ENCODE data around the gene FEN1. TPM values are rescaled to one million over a fixed set of nuclear protein-coding genes. Genes with fewer than 3 reads are reported as not detected.

Gene FEN1
- polyA plus RNA-seq, 3 donors, result 3.5 to 6.4 (median 4.3) TPM

DNA sequence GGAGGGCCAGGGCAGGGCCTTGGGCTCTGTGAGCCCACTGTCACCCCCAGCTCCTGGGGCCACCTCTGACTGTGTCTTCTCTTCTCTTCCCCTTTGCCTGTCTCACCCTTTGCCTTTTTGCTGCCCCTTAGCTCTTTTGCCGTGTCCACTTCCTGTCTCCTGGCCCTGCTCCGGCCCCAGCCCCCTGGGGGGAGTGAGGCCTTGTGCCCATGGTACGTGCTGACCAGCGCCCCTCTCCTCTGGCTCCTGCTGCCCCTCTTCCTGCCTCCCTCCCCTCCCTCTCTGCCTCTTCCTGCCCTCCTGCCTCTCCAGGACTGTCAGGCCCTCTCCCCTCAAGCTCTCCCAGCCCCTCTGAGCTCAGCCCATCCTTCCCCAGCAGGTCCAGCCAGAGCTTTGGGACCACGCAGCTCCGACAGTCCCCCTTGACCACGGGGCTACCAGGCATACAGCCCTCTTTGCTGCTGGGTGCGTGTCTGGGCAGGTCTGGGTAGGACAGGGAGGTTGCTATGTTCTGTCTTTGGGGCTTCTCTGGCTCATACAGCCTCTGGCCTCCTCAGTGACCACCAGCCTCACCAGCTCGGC is 12.0 kb upstream of the FEN1 start:
- no peak for DNase-seq
- Mint-ChIP-seq H3K9me3 (peaks cover 0 to 3% (median 0%) of the 10 kb centered on the region in 7 donors), H3K36me3 (peaks cover 20 to 29% of the 10 kb centered on the region in 2 donors), H3K27ac (peak overlapping the region in 2 of 7 donors; percentile 18 to 41), H3K27me3 (ENCODE audit: low read depth in 3 of 3) (peaks cover 14 to 26% (median 18%) of the 10 kb centered on the region in 3 donors), H3K4me3 (no peak overlapping the region), H3K4me1 (peaks cover 13% of the 10 kb centered on the region)
- Histone ChIP-seq H3K4me3 (replicated peaks in 1 of 3; ENCODE audit: low read depth in 2 of 3, low read length in 3 of 3) (no peak overlapping the region), H3K9ac (ENCODE audit: insufficient read depth, low read length, poor library complexity, severe bottlenecking) (no peak overlapping the region), H3K4me1 (ENCODE audit: control insufficient read depth in 1 of 2, insufficient read depth in 2 of 2, low read length in 2 of 2) (peaks cover 10 to 15% of the 10 kb centered on the region in 2 donors), H3K36me3 (replicated peaks in 1 of 2; ENCODE audit: control insufficient read depth in 1 of 2, insufficient read depth in 2 of 2, low read length in 2 of 2) (peaks cover 6 to 17% of the 10 kb centered on the region in 2 donors), H2AFZ (ENCODE audit: insufficient read depth, low read depth, low read length, poor library complexity, severe bottlenecking) (no peak overlapping the region), H3K27me3 (ENCODE audit: control insufficient read depth in 2 of 2, insufficient read depth in 2 of 2, low read length in 2 of 2) (peaks cover 0 to 8% of the 10 kb centered on the region in 2 donors), H3K9me3 (replicated peaks in 1 of 2; ENCODE audit: control insufficient read depth in 1 of 2, insufficient read depth in 1 of 2, low read length in 2 of 2) (no peaks in the 10 kb centered on the region), H3K27ac (ENCODE audit: low read depth in 1 of 2, low read length in 2 of 2) (no peak overlapping the region), H3K4me2 (replicated peaks; ENCODE audit: extremely low read depth, low read length, poor library complexity, severe bottlenecking) (no peak overlapping the region), H3K79me2 (ENCODE audit: insufficient read depth, low read length) (no peaks in the 10 kb centered on the region), H4K20me1 (ENCODE audit: insufficient read depth, low read length) (no peaks in the 10 kb centered on the region)
- 93% methylated on average over 8 of the region's 9 CpGs for WGBS (ENCODE audit: insufficient coverage)
- TF ChIP-seq, protein P1, sequence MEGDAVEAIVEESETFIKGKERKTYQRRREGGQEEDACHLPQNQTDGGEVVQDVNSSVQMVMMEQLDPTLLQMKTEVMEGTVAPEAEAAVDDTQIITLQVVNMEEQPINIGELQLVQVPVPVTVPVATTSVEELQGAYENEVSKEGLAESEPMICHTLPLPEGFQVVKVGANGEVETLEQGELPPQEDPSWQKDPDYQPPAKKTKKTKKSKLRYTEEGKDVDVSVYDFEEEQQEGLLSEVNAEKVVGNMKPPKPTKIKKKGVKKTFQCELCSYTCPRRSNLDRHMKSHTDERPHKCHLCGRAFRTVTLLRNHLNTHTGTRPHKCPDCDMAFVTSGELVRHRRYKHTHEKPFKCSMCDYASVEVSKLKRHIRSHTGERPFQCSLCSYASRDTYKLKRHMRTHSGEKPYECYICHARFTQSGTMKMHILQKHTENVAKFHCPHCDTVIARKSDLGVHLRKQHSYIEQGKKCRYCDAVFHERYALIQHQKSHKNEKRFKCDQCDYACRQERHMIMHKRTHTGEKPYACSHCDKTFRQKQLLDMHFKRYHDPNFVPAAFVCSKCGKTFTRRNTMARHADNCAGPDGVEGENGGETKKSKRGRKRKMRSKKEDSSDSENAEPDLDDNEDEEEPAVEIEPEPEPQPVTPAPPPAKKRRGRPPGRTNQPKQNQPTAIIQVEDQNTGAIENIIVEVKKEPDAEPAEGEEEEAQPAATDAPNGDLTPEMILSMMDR (IDR thresholded peaks at IDR 0.05), result no peak
- intact Hi-C loops (cut with micrococcal nuclease), result no loop called here

DNA sequence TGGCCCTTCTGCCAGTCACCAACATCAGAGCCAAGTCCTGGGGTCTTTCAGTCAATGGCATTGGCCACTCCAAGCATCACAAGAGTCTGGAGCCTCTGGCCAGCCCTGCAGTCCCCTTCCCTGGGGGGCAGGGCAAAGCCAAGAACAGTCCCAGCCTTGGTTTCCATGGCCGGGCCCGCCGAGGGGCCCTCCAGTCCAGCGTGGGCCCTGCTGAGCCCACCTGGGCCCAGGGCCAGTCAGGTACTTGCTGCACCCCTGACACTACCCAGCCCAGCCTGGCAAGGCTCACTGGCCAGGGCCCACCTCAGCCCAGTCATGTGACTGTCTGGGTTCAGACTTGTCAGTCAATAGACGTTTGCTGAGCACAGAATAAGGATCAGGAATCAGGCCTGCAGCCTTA is 11.1 kb upstream of the FEN1 start:
- H3K36me3 ChIP-seq (replicated peaks in 1 of 2; ENCODE audit: control insufficient read depth in 1 of 2, insufficient read depth in 2 of 2, low read length in 2 of 2), result peaks cover 15 to 26% of the 10 kb centered on the region in 2 donors
- no peak overlapping the region for H3K27ac Mint-ChIP-seq
- peaks cover 12 to 22% (median 16%) of the 10 kb centered on the region in 3 donors for H3K27me3 Mint-ChIP-seq (ENCODE audit: low read depth in 3 of 3)
- TF ChIP-seq, protein P1 (IDR thresholded peaks at IDR 0.05), result no peak
- H3K9ac ChIP-seq (ENCODE audit: insufficient read depth, low read length, poor library complexity, severe bottlenecking), result no peak overlapping the region
- H3K9me3 Mint-ChIP-seq, result peaks cover 0 to 3% (median 0%) of the 10 kb centered on the region in 7 donors
- WGBS (ENCODE audit: insufficient coverage), result 100% methylated on average over 4 of the region's 5 CpGs
- H3K79me2 ChIP-seq (ENCODE audit: insufficient read depth, low read length), result no peaks in the 10 kb centered on the region
- H3K4me3 ChIP-seq (replicated peaks in 1 of 3; ENCODE audit: low read depth in 2 of 3, low read length in 3 of 3), result no peak overlapping the region
- H2AFZ ChIP-seq (ENCODE audit: insufficient read depth, low read depth, low read length, poor library complexity, severe bottlenecking), result no peak overlapping the region
- no peaks in the 10 kb centered on the region for H4K20me1 ChIP-seq (ENCODE audit: insufficient read depth, low read length)
- H3K4me1 Mint-ChIP-seq, result peaks cover 12% of the 10 kb centered on the region
- H3K4me2 ChIP-seq (replicated peaks; ENCODE audit: extremely low read depth, low read length, poor library complexity, severe bottlenecking), result no peak overlapping the region
- H3K4me3 Mint-ChIP-seq, result no peak overlapping the region
- H3K27me3 ChIP-seq (ENCODE audit: control insufficient read depth in 2 of 2, insufficient read depth in 2 of 2, low read length in 2 of 2), result peaks cover 0 to 8% of the 10 kb centered on the region in 2 donors
- peaks cover 10 to 14% of the 10 kb centered on the region in 2 donors for H3K4me1 ChIP-seq (ENCODE audit: control insufficient read depth in 1 of 2, insufficient read depth in 2 of 2, low read length in 2 of 2)
- DNase-seq, result no peak
- intact Hi-C loops (cut with micrococcal nuclease), result no loop called here
- H3K9me3 ChIP-seq (replicated peaks in 1 of 2; ENCODE audit: control insufficient read depth in 1 of 2, insufficient read depth in 1 of 2, low read length in 2 of 2), result no peaks in the 10 kb centered on the region
- peaks cover 26 to 35% of the 10 kb centered on the region in 2 donors for H3K36me3 Mint-ChIP-seq
- no peak overlapping the region for H3K27ac ChIP-seq (ENCODE audit: low read depth in 1 of 2, low read length in 2 of 2)

Measured in CD14-positive monocyte (primary cell).